Neural cell (in vitro differentiated cells): ENCODE measurements around the gene POLN.

Experiments
- EP300 ChIP-seq: fragments of 450-650 bp; conservative IDR thresholded peaks from 2 replicates; pipeline ENCODE4 v1.6.1; 2014; ENCODE audit warnings: antibody characterized with exemption, mild to moderate bottlenecking, moderate library complexity; ENCODE audit not compliant: poor library complexity, severe bottlenecking
- EZH2 ChIP-seq: fragments of 200-600, 300-800 bp; shearing (Covaris generic), sonication (generic); IDR thresholded peaks from 2 replicates; pipeline ENCODE4 v1.6.1; 2014; ENCODE audit warnings: antibody characterized with exemption, low read length, borderline replicate concordance, mild to moderate bottlenecking; ENCODE audit not compliant: insufficient read depth, poor library complexity, severe bottlenecking
- MXI1 ChIP-seq: fragments of 450-650 bp; conservative IDR thresholded peaks from 2 replicates; pipeline ENCODE4 v1.6.1; 2014; ENCODE audit warnings: antibody characterized with exemption, mild to moderate bottlenecking; ENCODE audit not compliant: poor library complexity, severe bottlenecking
- POLR2AphosphoS5 ChIP-seq: IDR thresholded peaks from 2 replicates; pipeline ENCODE4 v1.6.1; 2012
- TAF1 ChIP-seq: IDR thresholded peaks from 2 replicates; pipeline ENCODE4 v1.6.1; 2012; ENCODE audit warnings: low read depth
- TF ChIP-seq, protein P1 (sequence below): fragments of 450-650 bp; IDR thresholded peaks from 2 replicates; pipeline ENCODE4 v1.5.1; 2014; ENCODE audit warnings: antibody characterized with exemption, mild to moderate bottlenecking, moderate library complexity; ENCODE audit not compliant: poor library complexity, severe bottlenecking
- TF ChIP-seq, protein P2 (sequence below): IDR thresholded peaks from 2 replicates; pipeline ENCODE4 v1.6.1; 2012; ENCODE audit warnings: borderline replicate concordance

DNA sequence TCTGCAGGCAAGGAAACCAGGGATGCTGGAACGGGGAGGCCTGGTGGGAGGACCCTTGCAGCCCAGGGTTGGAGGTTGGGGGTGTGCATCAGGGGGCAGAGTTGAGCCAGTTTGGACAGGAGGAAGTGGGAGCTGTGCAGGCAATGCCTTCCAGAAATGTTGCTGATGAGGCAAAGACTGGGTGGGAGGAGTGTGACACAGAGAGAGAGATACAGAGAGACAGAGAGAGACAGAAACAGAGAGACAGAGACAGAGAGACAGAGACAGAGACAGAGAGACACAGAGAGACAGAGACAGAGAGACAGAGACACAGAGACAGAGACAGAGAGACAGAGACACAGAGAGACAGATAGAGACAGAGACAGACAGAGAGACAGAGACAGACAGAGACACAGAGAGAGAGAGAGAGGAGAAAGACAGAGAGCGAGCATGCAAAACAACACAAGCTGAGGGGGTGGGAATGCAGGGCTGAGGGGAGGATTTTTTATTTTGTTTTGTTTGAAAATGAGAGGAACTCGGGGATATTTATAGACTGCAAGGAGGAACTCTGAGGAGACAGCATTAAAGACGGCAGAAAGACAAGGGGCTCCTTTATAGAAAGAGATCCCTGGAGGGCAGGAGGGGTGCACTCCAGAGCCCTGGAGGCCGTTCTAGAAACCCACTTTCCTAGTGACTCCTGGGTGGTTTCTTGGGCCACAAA, 1.9 kb upstream of the POLN start:
- TF ChIP-seq, protein P1, sequence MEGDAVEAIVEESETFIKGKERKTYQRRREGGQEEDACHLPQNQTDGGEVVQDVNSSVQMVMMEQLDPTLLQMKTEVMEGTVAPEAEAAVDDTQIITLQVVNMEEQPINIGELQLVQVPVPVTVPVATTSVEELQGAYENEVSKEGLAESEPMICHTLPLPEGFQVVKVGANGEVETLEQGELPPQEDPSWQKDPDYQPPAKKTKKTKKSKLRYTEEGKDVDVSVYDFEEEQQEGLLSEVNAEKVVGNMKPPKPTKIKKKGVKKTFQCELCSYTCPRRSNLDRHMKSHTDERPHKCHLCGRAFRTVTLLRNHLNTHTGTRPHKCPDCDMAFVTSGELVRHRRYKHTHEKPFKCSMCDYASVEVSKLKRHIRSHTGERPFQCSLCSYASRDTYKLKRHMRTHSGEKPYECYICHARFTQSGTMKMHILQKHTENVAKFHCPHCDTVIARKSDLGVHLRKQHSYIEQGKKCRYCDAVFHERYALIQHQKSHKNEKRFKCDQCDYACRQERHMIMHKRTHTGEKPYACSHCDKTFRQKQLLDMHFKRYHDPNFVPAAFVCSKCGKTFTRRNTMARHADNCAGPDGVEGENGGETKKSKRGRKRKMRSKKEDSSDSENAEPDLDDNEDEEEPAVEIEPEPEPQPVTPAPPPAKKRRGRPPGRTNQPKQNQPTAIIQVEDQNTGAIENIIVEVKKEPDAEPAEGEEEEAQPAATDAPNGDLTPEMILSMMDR, result no peak
- TF ChIP-seq MXI1 (no peak), EZH2 (no peak), EP300 (no peak), TAF1 (no peak), POLR2AphosphoS5 (no peak)
- TF ChIP-seq, protein P2, sequence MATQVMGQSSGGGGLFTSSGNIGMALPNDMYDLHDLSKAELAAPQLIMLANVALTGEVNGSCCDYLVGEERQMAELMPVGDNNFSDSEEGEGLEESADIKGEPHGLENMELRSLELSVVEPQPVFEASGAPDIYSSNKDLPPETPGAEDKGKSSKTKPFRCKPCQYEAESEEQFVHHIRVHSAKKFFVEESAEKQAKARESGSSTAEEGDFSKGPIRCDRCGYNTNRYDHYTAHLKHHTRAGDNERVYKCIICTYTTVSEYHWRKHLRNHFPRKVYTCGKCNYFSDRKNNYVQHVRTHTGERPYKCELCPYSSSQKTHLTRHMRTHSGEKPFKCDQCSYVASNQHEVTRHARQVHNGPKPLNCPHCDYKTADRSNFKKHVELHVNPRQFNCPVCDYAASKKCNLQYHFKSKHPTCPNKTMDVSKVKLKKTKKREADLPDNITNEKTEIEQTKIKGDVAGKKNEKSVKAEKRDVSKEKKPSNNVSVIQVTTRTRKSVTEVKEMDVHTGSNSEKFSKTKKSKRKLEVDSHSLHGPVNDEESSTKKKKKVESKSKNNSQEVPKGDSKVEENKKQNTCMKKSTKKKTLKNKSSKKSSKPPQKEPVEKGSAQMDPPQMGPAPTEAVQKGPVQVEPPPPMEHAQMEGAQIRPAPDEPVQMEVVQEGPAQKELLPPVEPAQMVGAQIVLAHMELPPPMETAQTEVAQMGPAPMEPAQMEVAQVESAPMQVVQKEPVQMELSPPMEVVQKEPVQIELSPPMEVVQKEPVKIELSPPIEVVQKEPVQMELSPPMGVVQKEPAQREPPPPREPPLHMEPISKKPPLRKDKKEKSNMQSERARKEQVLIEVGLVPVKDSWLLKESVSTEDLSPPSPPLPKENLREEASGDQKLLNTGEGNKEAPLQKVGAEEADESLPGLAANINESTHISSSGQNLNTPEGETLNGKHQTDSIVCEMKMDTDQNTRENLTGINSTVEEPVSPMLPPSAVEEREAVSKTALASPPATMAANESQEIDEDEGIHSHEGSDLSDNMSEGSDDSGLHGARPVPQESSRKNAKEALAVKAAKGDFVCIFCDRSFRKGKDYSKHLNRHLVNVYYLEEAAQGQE, result no peak
